Mesothelial cell of epicardium (in vitro differentiated cells): ENCODE results near the gene DTX2. TPM values are rescaled to one million over a fixed set of nuclear protein-coding genes. Genes with fewer than 3 reads are reported as not detected.
"Not testable (repeated sequence)": the region's sequence is repeated elsewhere in the genome, so short reads cannot be mapped to it uniquely, and the experiment has no call there.

ENCODE experiments used
- DNase-seq, 2 experiments: peaks; one replicate each; pipeline ENCODE4 v3.0.0; 2021; ENCODE audit warnings: low spot score in 2 of 2; ENCODE audit not compliant: unreplicated experiment in 2 of 2
- H3K27ac Mint-ChIP-seq: 2 replicates; pipeline ENCODE4 v1.8.0; 2021; ENCODE audit warnings: mixed read lengths
- H3K27me3 Mint-ChIP-seq: 2 replicates; pipeline ENCODE4 v1.8.0; 2021; ENCODE audit warnings: low read depth, mixed read lengths
- H3K36me3 Mint-ChIP-seq: 2 replicates; pipeline ENCODE4 v1.8.0; 2021; ENCODE audit warnings: mixed read lengths
- H3K4me1 Mint-ChIP-seq: 2 replicates; pipeline ENCODE4 v1.8.0; 2021; ENCODE audit warnings: mixed read lengths
- H3K4me3 Mint-ChIP-seq: 2 replicates; pipeline ENCODE4 v1.8.0; 2021; ENCODE audit warnings: mild to moderate bottlenecking, moderate library complexity, mixed read lengths
- H3K9me3 Mint-ChIP-seq: 2 replicates; pipeline ENCODE4 v1.8.0; 2021; ENCODE audit warnings: mixed read lengths
- CTCF ChIP-seq: fragments of 200-600 bp; sonication (generic); IDR thresholded peaks from one replicate; pipeline ENCODE4 v1.5.0; 2021; ENCODE audit warnings: antibody characterized with exemption; ENCODE audit not compliant: unreplicated experiment
- total RNA-seq: library from RNA; stranded (reverse); gene quantifications from 3 replicates; pipeline ENCODE4 v1.2.1, GENCODE V29; 2021

The DTX2 gene
- total RNA-seq, 1 donor from 2014 or later: 23.4 TPM

- DNase-seq, H3K27ac Mint-ChIP-seq, H3K36me3 Mint-ChIP-seq, H3K9me3 Mint-ChIP-seq, H3K4me1 Mint-ChIP-seq, H3K27me3 Mint-ChIP-seq, H3K4me3 Mint-ChIP-seq: not testable (repeated sequence)
Measured at GRCh38 chr7:76504351-76505167, 43.0 kb downstream of the DTX2 start.

GRCh38 chr7:76505168-76506080 is 43.9 kb downstream of the DTX2 start:
- H3K9me3 Mint-ChIP-seq: peaks cover 4% of the 10 kb centered on the region
- peaks cover 7% of the 10 kb centered on the region for H3K36me3 Mint-ChIP-seq
- H3K4me3 Mint-ChIP-seq: no peak overlapping the region
- H3K27ac Mint-ChIP-seq: no peak overlapping the region
- H3K4me1 Mint-ChIP-seq: peaks cover 5% of the 10 kb centered on the region
- no peak for TF ChIP-seq CTCF
- DNase-seq: no peak
- H3K27me3 Mint-ChIP-seq: no peaks in the 10 kb centered on the region

GRCh38 chr7:76506081-76506440 is 44.6 kb downstream of the DTX2 start:
- H3K4me3 Mint-ChIP-seq: no peak overlapping the region
- H3K27ac Mint-ChIP-seq: no peak overlapping the region
- H3K9me3 Mint-ChIP-seq: peaks cover 4% of the 10 kb centered on the region
- no peaks in the 10 kb centered on the region for H3K27me3 Mint-ChIP-seq
- no peak for TF ChIP-seq CTCF
- H3K36me3 Mint-ChIP-seq: peaks cover 7% of the 10 kb centered on the region
- H3K4me1 Mint-ChIP-seq: peaks cover 5% of the 10 kb centered on the region
- DNase-seq: no peak

- not testable (repeated sequence) for H3K4me1 Mint-ChIP-seq, DNase-seq, H3K9me3 Mint-ChIP-seq, H3K36me3 Mint-ChIP-seq, H3K27me3 Mint-ChIP-seq, H3K27ac Mint-ChIP-seq, H3K4me3 Mint-ChIP-seq
Measured at GRCh38 chr7:76506643-76507042, 45.1 kb downstream of the DTX2 start.

- peaks cover 5% of the 10 kb centered on the region for H3K4me1 Mint-ChIP-seq
- no peak overlapping the region for H3K4me3 Mint-ChIP-seq
- peaks cover 4% of the 10 kb centered on the region for H3K9me3 Mint-ChIP-seq
- H3K27ac Mint-ChIP-seq: no peak overlapping the region
- no peaks in the 10 kb centered on the region for H3K27me3 Mint-ChIP-seq
- no peak for DNase-seq
- peaks cover 7% of the 10 kb centered on the region for H3K36me3 Mint-ChIP-seq
- no peak for TF ChIP-seq CTCF
Measured at GRCh38 chr7:76507723-76508406, 46.4 kb downstream of the DTX2 start.

- H3K27me3 Mint-ChIP-seq: no peaks in the 10 kb centered on the region
- peaks cover 6% of the 10 kb centered on the region for H3K4me1 Mint-ChIP-seq
- DNase-seq: peak in 1 of 2 experiments; percentile 70
- peak within 1 kb of the TSS; percentile 96 for H3K27ac Mint-ChIP-seq
- H3K36me3 Mint-ChIP-seq: peaks cover 5% of the 10 kb centered on the region
- no peak for TF ChIP-seq CTCF
- H3K9me3 Mint-ChIP-seq: peaks cover 4% of the 10 kb centered on the region
- peak within 1 kb of the TSS; percentile 28 for H3K4me3 Mint-ChIP-seq
Measured at GRCh38 chr7:76509931-76510877, 48.7 kb downstream of the DTX2 start, which contains the start of gene UPK3B. Gene UPK3B, plus strand, starts transcription at chr7:76510552. Its CDS starts 101 bp downstream, at chr7:76510653.

- not testable (repeated sequence) for H3K36me3 Mint-ChIP-seq, H3K4me3 Mint-ChIP-seq, H3K9me3 Mint-ChIP-seq, H3K27ac Mint-ChIP-seq, DNase-seq, H3K27me3 Mint-ChIP-seq, H3K4me1 Mint-ChIP-seq
Measured at GRCh38 chr7:76511200-76511910, 49.8 kb downstream of the DTX2 start.
